Midbrain (tissue), 1 donor: ENCODE results near the gene USB1.

Experiments
- DNase-seq: peaks from one replicate; lab custom pipeline; 2025; lab: John Stamatoyannopoulos, UW

USB1 gene

GRCh38 chr16:58048494-58049231 lies 47.5 kb downstream of the USB1 start:
- DNase-seq, result no peak

- no peak for DNase-seq
Measured at GRCh38 chr16:58049232-58050185, 48.3 kb downstream of the USB1 start.

GRCh38 chr16:58051296-58051695 lies 50.1 kb downstream of the USB1 start:
- no peak for DNase-seq

- no peak for DNase-seq
Measured at GRCh38 chr16:58051821-58052603, 50.8 kb downstream of the USB1 start.

GRCh38 chr16:58053682-58054005 lies 52.4 kb downstream of the USB1 start:
- DNase-seq, result no peak

- DNase-seq, result no peak
Measured at GRCh38 chr16:58054289-58054688, 53.1 kb downstream of the USB1 start.

- no peak for DNase-seq
Measured at GRCh38 chr16:58056580-58056979, 55.4 kb downstream of the USB1 start.

- DNase-seq, result no peak
Measured at GRCh38 chr16:58057121-58057520, 55.9 kb downstream of the USB1 start.

GRCh38 chr16:58057784-58058183 lies 56.6 kb downstream of the USB1 start:
- no peak for DNase-seq

GRCh38 chr16:58062821-58063220 lies 61.6 kb downstream of the USB1 start:
- DNase-seq, result no peak

- no peak for DNase-seq
Measured at GRCh38 chr16:58063377-58064076, 62.3 kb downstream of the USB1 start.

- DNase-seq, result no peak
Measured at GRCh38 chr16:58070585-58070984, 69.4 kb downstream of the USB1 start.
